Raji (cell line): ENCODE data around the gene INPP4B.

Experiments used
- POLR2A ChIP-seq: IDR thresholded peaks from 2 replicates; pipeline ENCODE4 v1.6.1; 2011; ENCODE audit warnings: low read depth, low read length, control low read depth; ENCODE audit not compliant: insufficient read depth

INPP4B gene

GRCh38 chr4:142351958-142352357, 494.1 kb downstream of the INPP4B start:
- no peak for TF ChIP-seq POLR2A

GRCh38 chr4:142350871-142351270, 495.2 kb downstream of the INPP4B start:
- no peak for TF ChIP-seq POLR2A

- TF ChIP-seq POLR2A: no peak
Measured at GRCh38 chr4:142348613-142349021, 497.5 kb downstream of the INPP4B start.

- TF ChIP-seq POLR2A: no peak
Measured at GRCh38 chr4:142347241-142347640, 498.9 kb downstream of the INPP4B start.

- no peak for TF ChIP-seq POLR2A
Measured at GRCh38 chr4:142345924-142346323, 500.2 kb downstream of the INPP4B start.

- no peak for TF ChIP-seq POLR2A
Measured at GRCh38 chr4:142341268-142341667, 504.8 kb downstream of the INPP4B start.

GRCh38 chr4:142339053-142339452, 507.0 kb downstream of the INPP4B start:
- TF ChIP-seq POLR2A: no peak

- no peak for TF ChIP-seq POLR2A
Measured at GRCh38 chr4:142336251-142336934, 509.7 kb downstream of the INPP4B start.

- no peak for TF ChIP-seq POLR2A
Measured at GRCh38 chr4:142334931-142335330, 511.2 kb downstream of the INPP4B start.

- TF ChIP-seq POLR2A: no peak
Measured at GRCh38 chr4:142331646-142332045, 514.5 kb downstream of the INPP4B start.

GRCh38 chr4:142331132-142331531, 515.0 kb downstream of the INPP4B start:
- TF ChIP-seq POLR2A: no peak

- no peak for TF ChIP-seq POLR2A
Measured at GRCh38 chr4:142330311-142330710, 515.8 kb downstream of the INPP4B start.

- no peak for TF ChIP-seq POLR2A
Measured at GRCh38 chr4:142329313-142329712, 516.8 kb downstream of the INPP4B start.

GRCh38 chr4:142326181-142326580, 519.9 kb downstream of the INPP4B start:
- TF ChIP-seq POLR2A: no peak

GRCh38 chr4:142324572-142324971, 521.5 kb downstream of the INPP4B start:
- no peak for TF ChIP-seq POLR2A

- no peak for TF ChIP-seq POLR2A
Measured at GRCh38 chr4:142322996-142323395, 523.1 kb downstream of the INPP4B start.

- no peak for TF ChIP-seq POLR2A
Measured at GRCh38 chr4:142318280-142318679, 527.8 kb downstream of the INPP4B start.
